ENCODE measurements around the gene CNTNAP2. TPM values are rescaled to one million over a fixed set of nuclear protein-coding genes. Genes with fewer than 3 reads are reported as not detected.

CNTNAP2 gene
- total and polyA plus RNA-seq, 9 of the 15 experiments (the other 6 are each of a cell fraction or from before 2014, with no cell fraction given): 0.04 to 0.62 (median 0.09) TPM; not detected in 4

GRCh38 chr7:146076344-146076743 is 40.3 kb upstream of the CNTNAP2 start:
- no peak for DNase-seq (ENCODE audit: extremely low read depth in 1 of 4, low spot score in 3 of 4)
- Histone ChIP-seq H3K9me3 (replicated peaks; ENCODE audit: control insufficient read depth, insufficient read depth, low read depth, low read length) (no peaks in the 10 kb centered on the region), H3K4me1 (replicated peaks in 1 of 2; ENCODE audit: control insufficient read depth in 2 of 2, insufficient read depth in 2 of 2, low read length in 2 of 2) (no peaks in the 10 kb centered on the region), H4K20me1 (replicated peaks; ENCODE audit: control insufficient read depth, insufficient read depth, low read length) (no peaks in the 10 kb centered on the region), H3K9ac (ENCODE audit: insufficient read depth in 1 of 2, low read depth in 2 of 2, low read length in 2 of 2) (no peak overlapping the region), H3K36me3 (ENCODE audit: control insufficient read depth, insufficient read depth, low read length) (no peaks in the 10 kb centered on the region), H2AFZ (ENCODE audit: low read depth, low read length) (no peak overlapping the region), H3K27me3 (ENCODE audit: control insufficient read depth in 2 of 2, insufficient read depth in 2 of 2, low read length in 2 of 2) (no peaks in the 10 kb centered on the region), H3K4me3 (no peak overlapping the region), H3K27ac (ENCODE audit: extremely low read depth, low read depth, low read length) (no peak overlapping the region), H3K4me2 (ENCODE audit: insufficient read depth, low read length) (no peak overlapping the region), H3K79me2 (ENCODE audit: control insufficient read depth, insufficient read depth, low read length) (no peaks in the 10 kb centered on the region), H3K9me1 (ENCODE audit: control insufficient read depth, insufficient read depth, low read length) (no peaks in the 10 kb centered on the region)
- no TSS peak for BruUV-seq (replicated peaks)
- ChIA-PET POLR2A (no interaction called here), CTCF (ENCODE audit: low intra/inter-chr PET ratio) (no interaction called here)
- 32% methylated on average over 2 of the region's 2 CpGs for WGBS (ENCODE audit: insufficient coverage, low coverage, missing lambda C conversion rate)
- in situ Hi-C loops (cut with MboI) (no loop called here), intact Hi-C loops (cut with micrococcal nuclease) (no loop called here)
- FAIRE-seq: no peak
- no peak for ATAC-seq
- TF ChIP-seq CREBBP (IDR thresholded peaks at IDR 0.05; ENCODE audit: low read depth, low read length): no peak
- no peak for TF ChIP-seq SAP30 (IDR thresholded peaks at IDR 0.05; ENCODE audit: borderline replicate concordance, insufficient read depth, low read depth, low read length, poor library complexity, severe bottlenecking)
- no peak for TF ChIP-seq ARID3A (IDR thresholded peaks at IDR 0.05; ENCODE audit: borderline replicate concordance, low read depth, low read length)
- no peak for TF ChIP-seq MGA (IDR thresholded peaks at IDR 0.05)
- TF ChIP-seq YBX1 (IDR thresholded peaks at IDR 0.05): no peak
- TF ChIP-seq MBD1 (CRISPR knock-in tag; IDR thresholded peaks at IDR 0.05): no peak
